Astrocyte (in vitro differentiated cells and primary cell): Measurements from ENCODE around the gene HAGHL. TPM values are rescaled to one million over a fixed set of nuclear protein-coding genes. Genes with fewer than 3 reads are reported as not detected.
A peak's percentile ranks its signal among the peaks of the same experiment; 100 is the strongest.

Experiments
- DNase-seq: peaks from one replicate; pipeline ENCODE4 v3.0.0-alpha.2; 2010; ENCODE audit warnings: low read depth
- FAIRE-seq: peaks from 2 replicates; lab custom pipeline; 2011; peaks lifted over from hg19 to GRCh38; lab: Jason Lieb, UNC
- H2AFZ ChIP-seq: 2 replicates; pipeline ENCODE4 v1.6.0; 2012; ENCODE audit warnings: low read depth, low read length, inconsistent platforms
- H3K27ac ChIP-seq: 2 replicates; pipeline ENCODE4 v1.5.1; 2011; ENCODE audit warnings: low read depth, low read length, inconsistent platforms
- H3K27me3 ChIP-seq: 2 replicates; pipeline ENCODE4 v1.6.0; 2011; ENCODE audit warnings: low read length, inconsistent platforms; ENCODE audit not compliant: insufficient read depth
- H3K36me3 ChIP-seq: 2 replicates; pipeline ENCODE4 v1.5.1; 2011; ENCODE audit warnings: low read length, inconsistent platforms; ENCODE audit not compliant: insufficient read depth
- H3K4me1 ChIP-seq: 2 replicates; pipeline ENCODE4 v1.5.1; 2011; ENCODE audit warnings: low read length, inconsistent platforms; ENCODE audit not compliant: insufficient read depth
- H3K4me2 ChIP-seq: 2 replicates; pipeline ENCODE4 v1.6.0; 2012; ENCODE audit warnings: low read length, inconsistent platforms
- H3K4me3 ChIP-seq: 2 replicates; pipeline ENCODE4 v1.5.1; 2011; ENCODE audit warnings: low read depth, mild to moderate bottlenecking, low read length, inconsistent platforms; ENCODE audit not compliant: insufficient read depth
- H3K79me2 ChIP-seq: 2 replicates; pipeline ENCODE4 v1.6.0; 2012; ENCODE audit warnings: mild to moderate bottlenecking, low read length, inconsistent platforms; ENCODE audit not compliant: insufficient read depth
- H3K9ac ChIP-seq: 2 replicates; pipeline ENCODE4 v1.6.0; 2012; ENCODE audit warnings: mild to moderate bottlenecking, low read length, inconsistent platforms
- H3K9me3 ChIP-seq: 2 replicates; pipeline ENCODE4 v1.5.1; 2012; ENCODE audit warnings: low read depth, mild to moderate bottlenecking, low read length, inconsistent platforms; ENCODE audit not compliant: insufficient read depth
- H4K20me1 ChIP-seq: 2 replicates; pipeline ENCODE4 v1.6.0; 2012; ENCODE audit warnings: low read length, inconsistent platforms; ENCODE audit not compliant: insufficient read depth
- H3K27ac Mint-ChIP-seq: one replicate; pipeline ENCODE4 v1.8.0; 2021; ENCODE audit warnings: mild to moderate bottlenecking, mixed read lengths; ENCODE audit not compliant: unreplicated experiment
- H3K27me3 Mint-ChIP-seq: one replicate; pipeline ENCODE4 v1.8.0; 2021; ENCODE audit warnings: low read depth, mixed read lengths; ENCODE audit not compliant: unreplicated experiment
- H3K36me3 Mint-ChIP-seq: one replicate; pipeline ENCODE4 v1.8.0; 2021; ENCODE audit warnings: low read depth, mixed read lengths; ENCODE audit not compliant: unreplicated experiment
- H3K4me1 Mint-ChIP-seq: one replicate; pipeline ENCODE4 v1.8.0; 2021; ENCODE audit warnings: low read depth, mixed read lengths; ENCODE audit not compliant: unreplicated experiment
- H3K4me3 Mint-ChIP-seq: one replicate; pipeline ENCODE4 v1.8.0; 2021; ENCODE audit warnings: mild to moderate bottlenecking, moderate library complexity, mixed read lengths; ENCODE audit not compliant: unreplicated experiment
- H3K9me3 Mint-ChIP-seq: one replicate; pipeline ENCODE4 v1.8.0; 2021; ENCODE audit warnings: mild to moderate bottlenecking, mixed read lengths; ENCODE audit not compliant: unreplicated experiment
- EZH2 ChIP-seq: IDR thresholded peaks from 2 replicates; pipeline ENCODE4 v1.6.1; 2012; ENCODE audit warnings: mild to moderate bottlenecking, low read length, inconsistent platforms; ENCODE audit not compliant: insufficient read depth
- total RNA-seq: library from RNA; stranded (reverse); gene quantifications from 2 replicates; pipeline ENCODE4 v1.2.1, GENCODE V29; 2021
- TF ChIP-seq, protein P1 (sequence below): IDR thresholded peaks from 2 replicates; pipeline ENCODE4 v1.5.1; 2011; ENCODE audit warnings: low read depth, mild to moderate bottlenecking, inconsistent platforms, low read length, moderate library complexity; ENCODE audit not compliant: insufficient read depth

Gene HAGHL
- total RNA-seq, 1 donor from 2014 or later: 15.5 TPM

DNA sequence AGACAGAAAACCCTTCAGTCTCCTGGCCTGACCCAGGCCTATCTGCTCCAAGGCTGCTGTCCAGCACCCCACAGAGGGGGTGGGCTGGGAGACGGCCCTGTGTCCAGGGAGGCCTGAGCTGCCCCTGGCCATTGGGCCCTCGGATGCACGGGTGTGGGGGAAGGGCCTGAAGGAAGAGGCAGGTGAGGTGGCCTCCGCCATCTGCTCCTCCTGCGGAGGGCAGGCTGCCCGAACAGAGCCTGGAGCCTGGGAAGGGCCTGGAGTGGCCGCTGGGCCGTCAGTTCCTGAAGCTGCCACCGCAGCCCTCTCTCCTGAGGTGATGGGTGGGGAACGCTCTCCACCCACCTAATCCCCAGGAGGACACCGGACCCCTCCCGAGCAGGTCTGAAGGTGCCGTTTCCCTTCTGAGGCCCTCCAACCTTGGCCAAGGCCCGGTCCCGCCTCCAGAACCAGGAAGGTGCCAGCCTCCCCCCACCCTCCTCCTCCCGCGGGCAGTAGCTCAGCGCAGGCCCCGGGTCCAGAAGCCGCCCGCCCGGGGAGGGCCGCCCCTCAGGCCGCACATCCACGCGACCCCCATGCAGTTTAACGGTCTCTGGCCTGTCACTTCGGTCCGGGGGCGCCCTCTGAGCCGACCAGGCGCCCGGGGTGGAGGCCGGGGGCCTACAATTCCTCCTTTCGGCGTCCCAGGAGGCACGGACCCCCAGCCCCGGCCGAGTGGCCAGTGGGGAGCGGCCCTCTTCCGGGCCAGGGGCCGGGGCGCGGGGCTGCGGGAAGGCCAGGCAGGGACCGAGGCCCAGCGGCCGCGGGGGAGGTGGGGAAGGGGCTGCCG, 22.1 kb upstream of the HAGHL start:
- Histone ChIP-seq H3K79me2 (no peaks in the 10 kb centered on the region), H3K9me3 (no peaks in the 10 kb centered on the region), H3K36me3 (no peaks in the 10 kb centered on the region), H3K4me1 (peaks cover 9% of the 10 kb centered on the region), H3K27ac (no peak overlapping the region), H3K4me2 (peak overlapping the region; percentile 36), H4K20me1 (peaks cover 34% of the 10 kb centered on the region), H3K9ac (no peak overlapping the region), H2AFZ (no peak overlapping the region), H3K4me3 (no peak overlapping the region), H3K27me3 (peaks cover 43% of the 10 kb centered on the region)
- Mint-ChIP-seq H3K4me1 (peaks cover 1% of the 10 kb centered on the region), H3K36me3 (no peaks in the 10 kb centered on the region), H3K27me3 (peaks cover 46% of the 10 kb centered on the region), H3K27ac (no peak overlapping the region), H3K9me3 (peaks cover 5% of the 10 kb centered on the region), H3K4me3 (peak overlapping the region; percentile 20)
- TF ChIP-seq, protein P1, sequence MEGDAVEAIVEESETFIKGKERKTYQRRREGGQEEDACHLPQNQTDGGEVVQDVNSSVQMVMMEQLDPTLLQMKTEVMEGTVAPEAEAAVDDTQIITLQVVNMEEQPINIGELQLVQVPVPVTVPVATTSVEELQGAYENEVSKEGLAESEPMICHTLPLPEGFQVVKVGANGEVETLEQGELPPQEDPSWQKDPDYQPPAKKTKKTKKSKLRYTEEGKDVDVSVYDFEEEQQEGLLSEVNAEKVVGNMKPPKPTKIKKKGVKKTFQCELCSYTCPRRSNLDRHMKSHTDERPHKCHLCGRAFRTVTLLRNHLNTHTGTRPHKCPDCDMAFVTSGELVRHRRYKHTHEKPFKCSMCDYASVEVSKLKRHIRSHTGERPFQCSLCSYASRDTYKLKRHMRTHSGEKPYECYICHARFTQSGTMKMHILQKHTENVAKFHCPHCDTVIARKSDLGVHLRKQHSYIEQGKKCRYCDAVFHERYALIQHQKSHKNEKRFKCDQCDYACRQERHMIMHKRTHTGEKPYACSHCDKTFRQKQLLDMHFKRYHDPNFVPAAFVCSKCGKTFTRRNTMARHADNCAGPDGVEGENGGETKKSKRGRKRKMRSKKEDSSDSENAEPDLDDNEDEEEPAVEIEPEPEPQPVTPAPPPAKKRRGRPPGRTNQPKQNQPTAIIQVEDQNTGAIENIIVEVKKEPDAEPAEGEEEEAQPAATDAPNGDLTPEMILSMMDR: no peak
- TF ChIP-seq EZH2: peak; percentile 26
- DNase-seq: no peak
- FAIRE-seq: no peak

DNA sequence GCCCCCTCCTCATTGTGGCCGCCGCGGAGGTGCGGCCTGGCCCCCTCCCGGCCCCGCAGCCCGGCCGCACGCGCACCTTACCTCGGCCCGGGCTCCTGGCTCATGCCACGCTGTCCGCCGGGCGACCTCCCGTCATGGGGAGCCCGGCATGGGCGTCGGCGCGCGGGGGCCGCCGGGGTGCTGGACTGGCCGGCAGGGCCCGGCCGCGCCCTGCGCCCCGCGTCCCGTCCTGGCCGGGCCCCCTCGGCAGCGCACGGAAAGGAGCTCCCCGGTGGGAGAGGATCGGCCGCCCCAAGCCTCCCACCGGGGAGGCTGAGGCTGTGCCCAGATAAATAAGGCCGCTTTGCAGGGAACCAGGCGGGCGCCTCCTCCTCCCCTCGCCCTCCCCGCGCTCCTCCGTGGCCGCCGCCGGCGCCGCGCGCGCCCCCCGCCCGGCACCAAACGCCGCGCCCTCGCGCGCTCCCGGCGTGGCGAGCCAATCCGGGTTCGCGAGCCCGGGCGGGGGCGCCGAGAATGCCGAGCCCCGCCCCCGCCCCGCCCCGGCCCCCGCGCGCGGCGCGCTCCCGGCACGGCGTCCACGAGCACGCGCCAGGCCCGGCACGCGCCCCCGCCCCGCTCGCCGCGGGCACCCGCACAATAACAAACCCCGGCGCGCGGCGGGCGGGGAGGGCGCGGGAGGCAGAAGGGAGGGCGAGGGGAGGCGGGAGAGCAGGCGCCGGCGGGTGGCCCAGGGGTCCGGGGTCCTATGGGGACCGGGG, 21.3 kb upstream of the HAGHL start, which contains the start of gene FBXL16:
Gene FBXL16, minus strand, starts transcription at position 371 of the 758 bp plus-strand sequence. CDS start 8,396 bp downstream, outside the sequence.
- Mint-ChIP-seq H3K9me3 (peaks cover 5% of the 10 kb centered on the region), H3K27me3 (peaks cover 46% of the 10 kb centered on the region), H3K4me1 (peaks cover 1% of the 10 kb centered on the region), H3K36me3 (no peaks in the 10 kb centered on the region), H3K4me3 (peak within 1 kb of the TSS; percentile 45), H3K27ac (no peak within 1 kb of the TSS)
- no peak within 1 kb of the TSS for H3K9ac ChIP-seq
- no peak for FAIRE-seq
- H3K4me1 ChIP-seq: peaks cover 17% of the 10 kb centered on the region
- H3K27me3 ChIP-seq: peaks cover 43% of the 10 kb centered on the region
- H3K79me2 ChIP-seq: no peaks in the 10 kb centered on the region
- H2AFZ ChIP-seq: no peak within 1 kb of the TSS
- H3K4me2 ChIP-seq: peak within 1 kb of the TSS; percentile 67
- no peaks in the 10 kb centered on the region for H3K9me3 ChIP-seq
- no peaks in the 10 kb centered on the region for H3K36me3 ChIP-seq
- TF ChIP-seq EZH2: no peak
- TF ChIP-seq, protein P1: no peak
- no peak within 1 kb of the TSS for H3K27ac ChIP-seq
- no peak within 1 kb of the TSS for H3K4me3 ChIP-seq
- no peak for DNase-seq
- H4K20me1 ChIP-seq: peaks cover 34% of the 10 kb centered on the region
